ENCODE data around the gene CCNK.

The CCNK gene

DNA sequence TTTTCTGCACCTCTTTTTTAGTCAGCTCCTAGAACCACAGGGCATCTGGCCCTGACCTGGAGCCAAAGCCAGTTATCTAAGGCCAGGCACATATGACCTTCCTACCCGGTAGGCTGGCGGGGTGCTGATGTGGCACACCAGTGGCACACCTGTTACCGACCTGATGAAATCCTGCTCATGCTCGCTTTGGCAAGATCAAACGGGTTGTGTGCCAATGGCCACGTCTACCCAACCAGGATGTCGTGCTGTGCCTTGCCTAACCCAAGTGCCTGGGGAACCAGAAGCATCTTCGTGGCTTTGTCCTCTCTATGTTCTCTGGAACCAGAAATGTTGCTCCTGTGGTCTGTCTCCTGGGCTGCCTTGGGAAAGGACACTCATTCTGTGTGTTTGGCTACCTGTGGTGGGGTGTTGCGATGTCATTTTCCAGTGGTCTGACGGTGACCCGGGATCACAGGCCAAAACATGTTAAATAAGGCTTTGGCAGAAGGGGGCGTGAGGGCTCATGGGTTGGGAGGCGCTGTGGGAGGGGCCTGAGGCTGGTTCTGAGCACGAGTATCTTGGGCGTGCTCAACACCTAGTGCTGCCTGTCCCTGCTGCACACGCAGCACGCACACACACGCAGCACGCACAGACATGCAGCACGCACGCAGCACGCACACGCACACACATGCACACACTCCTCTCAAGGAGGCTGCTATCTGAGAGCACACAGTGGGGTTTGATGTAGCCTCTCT, 27.9 kb downstream of the CCNK start:
- no peak for DNase-seq

DNA sequence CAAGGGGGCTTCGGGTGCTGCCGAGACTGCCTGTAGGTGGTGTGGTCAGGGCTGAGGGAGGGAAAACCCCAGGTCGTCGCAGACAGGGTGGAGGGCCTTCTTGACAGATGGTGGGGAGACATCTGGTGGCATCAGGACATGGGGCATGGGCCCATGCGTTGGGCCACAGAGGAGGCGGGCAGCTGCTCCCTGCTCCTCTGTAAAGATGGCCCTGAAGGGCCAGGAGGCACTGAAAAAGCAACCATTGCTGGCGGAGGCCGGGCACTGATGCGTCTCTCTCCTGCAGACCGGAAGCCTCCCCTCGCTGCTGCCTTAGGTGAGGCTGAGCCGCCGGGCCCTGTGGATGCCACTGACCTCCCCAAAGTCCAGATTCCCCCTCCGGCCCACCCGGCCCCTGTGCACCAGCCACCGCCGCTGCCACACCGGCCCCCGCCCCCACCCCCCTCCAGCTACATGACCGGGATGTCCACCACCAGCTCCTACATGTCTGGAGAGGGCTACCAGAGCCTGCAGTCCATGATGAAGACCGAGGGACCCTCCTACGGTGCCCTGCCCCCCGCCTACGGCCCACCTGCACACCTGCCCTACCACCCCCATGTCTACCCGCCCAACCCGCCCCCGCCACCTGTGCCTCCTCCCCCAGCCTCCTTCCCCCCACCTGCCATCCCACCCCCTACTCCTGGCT, 28.8 kb downstream of the CCNK start:
- DNase-seq: no peak

DNA sequence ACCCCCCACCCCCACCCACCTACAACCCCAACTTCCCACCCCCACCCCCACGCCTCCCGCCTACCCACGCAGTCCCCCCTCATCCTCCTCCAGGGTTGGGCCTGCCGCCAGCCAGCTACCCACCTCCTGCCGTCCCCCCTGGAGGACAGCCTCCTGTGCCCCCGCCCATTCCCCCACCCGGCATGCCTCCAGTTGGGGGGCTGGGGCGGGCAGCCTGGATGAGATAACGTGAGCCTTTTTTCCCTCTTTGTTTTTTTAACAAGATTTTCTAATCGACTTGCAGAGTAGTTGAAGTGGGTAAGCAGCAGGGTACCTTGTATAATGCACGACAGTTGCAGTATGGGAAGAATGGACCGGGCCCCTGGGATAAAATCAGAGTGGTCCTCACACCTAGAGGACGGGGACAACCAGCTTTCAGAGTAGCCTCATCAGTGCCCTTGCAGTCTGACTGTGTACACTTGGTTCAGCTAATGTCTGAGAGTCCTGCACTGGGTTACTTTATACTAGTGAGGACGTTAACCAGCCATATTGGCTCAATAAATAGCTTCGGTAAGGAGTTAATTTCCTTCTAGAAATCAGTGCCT, 29.4 kb downstream of the CCNK start:
- DNase-seq: no peak

DNA sequence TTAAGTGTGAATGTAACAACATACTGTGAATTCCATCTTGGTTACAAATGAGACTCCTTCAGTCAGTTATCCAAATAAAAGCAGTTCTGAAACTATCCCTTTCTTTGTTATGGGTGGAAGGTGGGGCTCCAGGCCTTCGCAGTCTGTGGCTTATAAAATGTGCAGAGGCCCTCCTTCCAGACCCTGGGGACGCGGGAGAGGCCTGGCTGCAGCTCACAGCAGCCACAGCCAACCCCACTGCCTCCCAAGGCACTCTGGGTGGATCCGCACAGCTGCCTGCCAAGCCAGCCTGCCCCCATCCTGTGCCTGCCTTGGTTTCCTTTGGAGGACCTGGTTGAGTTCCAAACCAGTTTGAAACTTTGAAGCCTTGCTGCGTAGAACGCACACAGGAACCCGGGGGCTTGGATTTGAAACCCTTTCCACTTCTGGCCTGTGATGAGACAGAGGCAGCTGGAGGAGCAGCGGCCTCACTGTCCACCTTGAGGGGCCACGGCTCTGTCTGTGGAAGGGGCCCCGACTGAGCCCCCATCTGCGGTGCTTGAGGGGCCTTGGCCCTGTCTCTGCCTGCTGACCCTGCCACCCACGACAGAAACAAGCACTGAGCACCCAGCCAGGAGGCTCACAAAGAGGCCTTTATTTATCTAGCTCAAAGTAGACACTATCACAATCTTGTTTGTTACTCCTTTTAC, 30.4 kb downstream of the CCNK start:
- DNase-seq: no peak

DNA sequence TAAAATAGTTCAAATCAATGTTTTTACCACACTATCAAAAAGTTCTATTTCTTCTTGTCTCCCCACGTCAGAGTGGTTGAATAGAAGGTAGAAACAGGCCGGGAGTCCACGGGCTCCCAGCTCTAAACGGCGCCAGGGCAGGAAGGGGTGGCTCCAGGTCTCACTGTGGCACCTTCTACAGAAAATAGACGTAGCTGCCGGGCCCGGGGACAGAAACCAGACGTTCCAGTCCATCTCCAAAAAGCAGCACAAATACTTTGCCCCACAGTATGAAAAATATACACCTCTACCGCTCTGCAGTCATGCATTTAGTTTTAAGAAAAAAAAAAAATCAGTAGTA, 30.9 kb downstream of the CCNK start:
- DNase-seq: no peak

DNA sequence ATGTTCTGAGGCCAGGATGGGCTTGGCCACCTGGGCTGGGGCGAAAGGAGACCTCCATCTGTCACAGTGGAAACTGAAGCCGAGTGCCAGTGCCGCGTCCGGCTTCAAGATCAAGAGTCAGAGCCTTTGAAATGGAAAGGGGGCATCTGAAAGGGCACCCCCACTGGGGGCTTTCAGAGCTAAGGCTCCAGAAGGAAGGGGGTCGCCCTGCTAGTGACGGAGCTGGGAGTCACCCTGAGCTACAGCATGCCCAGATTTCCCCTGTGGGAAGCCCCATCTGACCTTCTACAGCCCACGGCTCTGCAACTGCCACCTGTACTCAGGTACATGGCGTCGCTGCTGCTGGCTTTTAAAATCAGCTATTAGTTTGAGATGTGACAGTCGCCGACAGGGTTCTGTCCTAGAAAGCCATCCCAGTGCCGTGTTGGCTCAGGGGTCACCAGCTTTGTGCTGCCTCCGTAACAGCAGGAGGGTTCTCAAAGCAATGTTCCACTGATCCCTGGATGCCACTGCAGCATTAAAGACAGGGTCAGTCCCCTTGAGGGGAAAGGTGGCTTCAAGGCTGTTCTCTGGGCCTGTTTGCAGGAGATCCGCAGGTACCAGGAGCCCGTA, 31.5 kb downstream of the CCNK start:
- DNase-seq: no peak

DNA sequence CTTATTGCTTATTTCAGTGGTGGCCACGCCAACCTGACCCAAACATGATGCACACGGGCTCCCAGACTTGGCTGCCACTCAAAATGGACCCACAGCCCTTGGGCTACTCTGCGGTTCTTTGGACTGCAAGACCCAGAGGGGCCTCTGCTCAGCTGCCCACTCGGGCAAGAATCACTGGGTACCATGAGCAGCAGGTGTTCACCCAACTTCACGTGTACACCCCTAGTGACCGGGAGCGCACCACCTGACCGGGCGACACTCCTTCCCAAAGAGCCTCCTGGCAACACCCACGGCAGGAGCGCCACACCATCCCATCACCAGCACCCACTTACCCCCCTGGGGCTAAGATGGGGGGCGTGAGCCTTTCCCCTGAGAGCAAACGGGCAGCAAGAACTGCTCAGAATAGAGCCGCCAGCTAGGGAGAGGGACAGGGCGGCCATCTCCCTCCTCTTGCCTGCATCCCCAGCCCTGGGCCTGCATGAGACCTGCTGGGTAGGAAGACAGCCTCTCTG, 32.0 kb downstream of the CCNK start:
- DNase-seq: no peak

DNA sequence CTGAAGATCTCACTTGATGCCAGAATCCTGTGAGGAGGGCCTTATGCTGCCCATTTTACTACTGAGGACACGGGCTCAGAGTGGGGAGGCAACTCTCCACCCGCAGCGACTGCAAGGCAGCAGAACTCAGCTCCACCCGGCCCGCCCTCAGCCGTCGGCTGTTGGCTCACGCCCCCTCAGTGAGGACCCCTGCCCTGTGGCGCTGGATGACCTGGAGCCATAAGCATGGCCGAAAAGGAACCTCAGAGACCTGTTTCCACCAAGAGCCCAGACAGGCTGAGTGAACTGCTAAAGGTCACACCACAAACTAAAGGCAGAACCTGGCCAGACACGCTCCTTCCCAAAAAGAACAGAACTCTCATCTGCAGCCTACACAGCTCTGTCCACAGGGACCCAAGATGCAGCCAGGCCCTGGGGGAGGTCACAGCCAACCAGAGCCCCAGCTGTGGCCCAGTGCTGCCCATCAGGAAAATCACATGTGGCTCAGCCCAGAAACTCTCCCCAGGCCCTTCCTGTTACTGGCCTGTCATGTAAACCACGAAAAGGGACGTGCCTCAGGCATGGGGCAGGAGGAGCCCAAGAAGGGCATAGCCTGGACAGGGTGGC, 32.8 kb downstream of the CCNK start:
- no peak for DNase-seq

DNA sequence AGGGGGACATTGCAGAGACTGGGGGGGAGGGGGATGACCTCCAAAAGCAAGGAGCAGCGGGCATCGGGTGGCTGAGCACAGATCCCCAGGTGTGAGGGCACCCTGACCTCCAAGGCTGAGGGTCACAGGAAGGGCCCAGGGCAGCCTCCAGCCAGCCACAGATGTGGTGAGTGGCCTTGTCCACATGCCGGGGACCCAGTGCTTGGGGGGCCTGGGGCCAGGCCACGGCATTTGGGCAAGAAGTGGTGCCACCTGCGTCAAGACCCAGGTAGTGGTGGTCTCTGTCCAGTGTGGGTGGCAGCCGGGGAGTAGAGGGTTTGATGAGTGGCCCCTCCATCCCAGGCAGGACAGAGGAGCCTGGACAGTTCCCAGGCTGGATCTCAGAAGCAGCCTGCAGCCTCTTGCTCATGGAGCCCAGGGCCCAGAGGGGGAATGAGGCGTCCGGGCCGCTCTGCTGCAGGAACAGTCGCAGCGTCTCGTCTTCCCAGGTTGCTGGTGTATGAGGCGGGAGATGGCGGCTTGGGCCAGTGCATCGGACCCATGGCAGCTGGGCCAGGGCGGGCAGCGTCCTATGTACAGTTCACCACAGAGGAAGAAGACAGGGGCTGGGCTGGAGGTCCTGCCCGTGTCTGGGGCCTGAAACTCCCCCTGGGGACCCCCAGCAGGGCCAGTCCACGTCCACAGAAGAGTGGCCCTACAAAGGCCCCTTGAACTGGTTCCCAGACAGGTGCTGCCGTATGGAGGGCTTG, 33.5 kb downstream of the CCNK start:
- DNase-seq: no peak

DNA sequence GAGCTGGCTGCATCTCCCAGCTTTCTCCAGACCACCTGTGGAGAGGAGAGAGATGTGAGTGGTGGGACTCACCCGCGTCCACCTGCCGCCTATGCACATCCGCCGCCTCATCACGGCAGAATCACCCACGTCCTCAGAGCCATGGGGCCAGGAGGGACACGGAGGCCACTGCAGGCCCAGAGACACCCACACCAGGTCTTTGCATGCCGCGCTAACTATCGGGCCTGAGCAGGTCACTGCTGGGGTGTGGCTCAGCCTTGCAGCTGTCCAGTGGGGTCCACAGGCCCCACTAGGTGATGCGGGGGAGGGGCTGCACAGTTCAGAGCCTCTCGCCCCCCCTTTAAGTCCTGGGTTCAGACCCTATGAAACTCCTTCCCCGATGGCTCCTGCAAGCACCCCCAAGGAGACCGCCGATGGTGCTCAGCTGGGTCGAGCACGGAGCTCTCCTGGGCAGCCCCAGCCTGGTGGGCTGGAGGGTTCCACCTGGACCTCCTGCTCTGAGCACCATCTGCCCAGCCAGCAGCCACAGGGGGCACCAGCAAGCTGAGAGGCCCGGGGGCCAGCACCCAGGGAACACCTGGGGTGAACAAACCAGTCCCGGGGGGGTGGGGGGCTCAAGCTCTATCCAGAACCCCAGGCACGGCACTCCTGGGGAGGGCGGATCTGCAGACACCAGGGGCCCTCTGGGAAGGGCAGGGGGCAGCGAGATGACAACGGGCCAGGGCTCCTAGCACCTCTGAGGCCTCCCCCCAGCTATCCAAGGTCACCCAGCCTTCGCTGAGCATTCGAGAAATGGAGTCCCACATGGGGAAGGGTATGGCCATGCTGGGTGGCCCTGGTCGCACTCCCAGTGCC, 34.3 kb downstream of the CCNK start:
- DNase-seq: no peak

DNA sequence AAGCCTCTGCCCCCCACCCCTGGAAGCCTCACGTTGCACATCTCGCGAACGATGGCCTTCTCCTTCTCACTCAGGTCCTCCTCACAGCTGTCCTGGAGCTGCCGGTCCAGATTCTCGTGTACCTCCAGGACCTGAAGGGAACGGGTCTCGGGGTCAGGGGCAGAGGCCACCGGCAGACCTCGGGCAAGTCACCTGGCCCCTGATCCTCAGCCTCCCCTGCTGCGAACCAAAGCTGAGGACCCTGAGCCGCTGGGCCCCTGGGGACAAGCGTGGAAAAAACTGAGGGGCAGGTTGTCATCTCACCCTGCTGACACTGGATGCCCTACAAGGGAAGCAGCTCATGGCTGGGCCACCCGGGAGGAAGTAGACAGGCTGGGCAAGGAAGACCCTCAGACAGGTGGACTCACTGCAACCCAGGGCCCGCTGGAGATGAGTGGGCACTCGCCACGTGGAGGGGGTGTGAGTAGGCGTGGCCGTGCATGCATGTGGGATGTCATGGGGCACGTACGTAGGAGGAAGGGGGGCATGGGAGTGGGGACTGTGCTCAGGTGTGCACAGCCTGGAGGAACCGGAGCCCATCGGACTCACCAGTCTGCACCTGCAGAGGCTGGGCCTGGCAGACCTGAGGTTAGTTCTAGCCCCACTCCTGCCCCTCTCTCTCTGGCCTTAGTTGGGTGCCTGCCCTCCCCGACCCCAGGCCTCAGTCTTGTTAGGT, 35.1 kb downstream of the CCNK start:
- DNase-seq: no peak

DNA sequence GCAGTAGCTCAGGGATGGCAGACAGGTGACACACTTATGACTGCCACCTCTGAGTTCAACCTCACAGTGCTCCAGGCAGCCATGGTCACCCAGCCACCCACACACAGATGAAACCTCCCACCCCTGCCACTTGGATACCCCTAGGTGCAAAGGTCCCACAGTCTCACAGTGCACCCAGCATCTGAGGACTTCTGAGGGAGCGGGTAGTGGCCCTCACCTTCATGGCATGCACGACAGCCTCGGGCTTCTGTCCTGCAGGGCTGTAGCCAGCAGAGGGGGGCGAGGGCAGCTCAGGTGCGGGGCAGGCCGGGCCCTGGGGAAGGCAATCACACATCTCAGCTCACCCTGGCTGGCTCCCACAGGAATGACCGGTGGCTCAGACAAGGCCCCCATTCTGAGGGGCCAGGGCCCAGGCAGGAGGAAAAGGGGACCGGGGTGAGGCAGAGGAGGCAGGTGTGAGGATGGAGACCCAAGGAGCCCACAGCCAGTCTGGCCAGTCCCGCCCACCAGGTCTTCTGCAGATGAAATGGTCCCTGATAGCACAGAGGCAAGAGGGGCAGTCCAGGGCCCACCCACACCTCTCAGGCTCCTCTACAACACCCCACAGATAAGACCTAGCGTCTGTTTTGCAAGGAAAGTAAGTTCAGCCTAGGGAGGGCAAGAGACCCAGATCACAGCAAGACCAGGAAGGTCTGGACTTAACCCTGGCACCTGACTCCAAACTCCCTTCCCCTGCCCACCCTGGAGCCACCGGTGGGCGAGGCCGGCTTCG, 35.8 kb downstream of the CCNK start:
- DNase-seq: no peak

DNA sequence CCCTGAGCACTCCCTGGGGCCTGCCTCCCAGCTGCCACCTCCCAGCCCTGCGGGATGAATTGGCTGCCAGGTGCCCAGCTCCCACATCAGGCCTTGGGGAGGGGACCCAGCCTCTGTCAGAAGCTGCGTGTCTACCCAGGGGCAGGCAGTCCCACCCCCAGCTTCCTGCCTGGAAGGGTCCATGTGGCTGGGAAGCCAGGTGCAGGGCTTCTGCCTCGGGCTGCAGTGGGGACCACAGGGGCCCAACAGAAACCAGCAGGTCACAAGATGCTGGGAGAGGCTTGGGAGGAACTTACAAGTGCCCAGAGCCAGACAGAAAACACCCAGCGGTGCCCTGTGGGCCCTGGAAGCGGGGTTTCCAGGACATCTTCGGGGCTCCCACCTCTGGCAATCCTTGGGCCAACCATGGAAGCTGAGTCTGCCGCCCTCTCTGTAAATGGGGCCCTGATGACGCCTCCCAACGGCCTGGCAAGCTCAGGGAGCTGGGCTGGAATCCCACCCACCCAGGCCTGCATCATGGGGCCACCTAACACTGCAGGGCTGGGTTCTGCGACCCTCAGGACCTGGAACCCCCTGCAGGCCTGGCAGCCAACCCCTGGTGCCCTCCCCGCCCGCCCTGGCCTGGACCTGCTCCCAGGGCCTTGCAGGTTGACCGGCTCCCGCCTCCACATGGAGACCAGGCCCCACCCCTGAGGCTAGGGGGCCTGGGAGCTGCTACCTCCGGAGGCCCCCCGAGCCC, 36.6 kb downstream of the CCNK start:
- no peak for DNase-seq

DNA sequence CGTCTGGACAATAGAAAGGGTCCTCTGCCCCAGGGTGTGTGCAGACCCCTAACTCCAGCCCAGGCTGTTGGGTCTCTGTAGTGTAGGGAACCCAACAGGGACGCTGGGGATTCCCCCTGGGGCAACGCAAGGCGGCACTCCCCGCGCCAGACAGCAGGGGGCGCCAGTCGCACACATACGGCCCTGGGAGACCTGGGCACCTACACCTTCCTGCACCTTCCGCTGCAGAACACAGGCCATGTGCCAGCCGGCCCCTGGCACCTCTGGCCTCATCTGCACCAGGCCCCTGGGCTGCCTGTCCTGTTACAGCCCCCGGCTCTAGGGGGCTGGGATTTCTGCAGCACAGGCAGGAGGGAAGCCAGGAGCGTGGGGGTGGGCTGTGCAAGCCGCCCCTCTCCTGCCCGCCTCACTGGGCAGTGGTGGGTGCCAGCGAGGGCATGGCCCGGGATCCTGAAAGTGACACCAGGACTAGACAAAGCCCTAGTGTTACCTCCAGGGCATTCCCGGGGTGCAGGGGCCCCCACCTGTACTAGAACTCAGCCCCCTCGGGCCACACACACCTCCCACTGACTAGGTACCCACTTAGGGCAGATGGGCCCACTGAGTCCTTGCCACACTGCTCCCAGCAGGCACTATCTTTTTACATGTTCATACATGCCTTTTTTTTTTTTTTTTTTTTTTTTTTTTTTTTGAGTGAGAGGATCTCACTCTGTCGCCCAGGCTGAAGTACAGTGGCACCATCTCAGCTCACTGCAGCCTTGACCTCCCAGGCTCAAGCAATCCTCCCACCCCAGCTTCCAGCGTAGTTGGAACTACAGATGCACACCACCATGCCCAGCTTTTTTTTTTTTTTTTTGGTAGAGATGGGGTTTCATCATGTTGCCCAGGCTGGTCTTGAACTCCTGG, 37.5 kb downstream of the CCNK start:
- peak; percentile 64 for DNase-seq

DNA sequence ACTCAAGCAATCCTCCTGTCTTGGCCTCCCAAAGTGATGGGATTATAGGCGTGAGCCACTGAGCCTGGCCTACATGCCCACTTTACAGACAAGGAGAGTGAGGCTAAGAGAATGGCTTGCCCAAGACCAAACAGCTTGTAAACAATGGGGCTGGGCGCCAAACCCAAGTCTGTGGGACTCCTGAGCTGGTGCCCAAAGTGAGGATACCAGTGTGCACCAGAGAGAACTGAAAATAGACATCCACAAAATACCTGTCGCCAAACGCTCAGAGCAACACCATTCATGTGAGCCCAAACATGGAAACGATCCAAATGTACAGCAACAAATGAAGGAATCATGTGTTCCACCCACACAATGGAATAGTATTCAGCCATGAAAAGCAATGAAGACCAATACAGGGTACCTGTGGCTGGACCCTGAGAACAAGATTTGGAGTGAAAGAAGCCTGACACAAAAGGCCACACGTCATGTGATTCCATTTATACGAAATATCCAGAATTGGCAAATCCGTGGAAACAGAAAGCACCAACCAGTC, 38.2 kb downstream of the CCNK start:
- DNase-seq: no peak

DNA sequence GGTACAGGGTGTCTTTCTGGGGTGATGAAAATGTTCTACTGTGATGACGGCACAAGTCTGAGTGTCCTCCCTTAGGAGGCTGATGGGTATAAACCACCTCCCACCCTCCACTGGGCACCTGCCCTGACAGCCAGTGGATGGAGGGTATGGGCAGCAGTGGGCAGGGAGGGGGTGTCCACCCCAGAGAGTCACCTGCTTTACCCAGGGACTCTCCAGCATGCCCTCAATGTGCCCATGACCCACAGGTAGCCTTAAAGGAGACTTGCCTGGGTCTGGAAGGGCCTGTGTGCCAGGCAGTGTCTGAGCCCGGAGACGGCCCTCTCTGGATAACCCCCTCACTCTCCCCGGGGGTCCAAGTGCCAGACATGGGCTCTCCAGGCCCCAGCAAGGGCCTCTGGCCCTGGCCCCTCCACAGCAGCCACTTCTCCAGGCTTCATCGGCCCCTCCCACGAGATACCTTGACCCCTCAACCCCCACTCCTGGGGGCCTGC, 38.8 kb downstream of the CCNK start:
- no peak for DNase-seq

DNA sequence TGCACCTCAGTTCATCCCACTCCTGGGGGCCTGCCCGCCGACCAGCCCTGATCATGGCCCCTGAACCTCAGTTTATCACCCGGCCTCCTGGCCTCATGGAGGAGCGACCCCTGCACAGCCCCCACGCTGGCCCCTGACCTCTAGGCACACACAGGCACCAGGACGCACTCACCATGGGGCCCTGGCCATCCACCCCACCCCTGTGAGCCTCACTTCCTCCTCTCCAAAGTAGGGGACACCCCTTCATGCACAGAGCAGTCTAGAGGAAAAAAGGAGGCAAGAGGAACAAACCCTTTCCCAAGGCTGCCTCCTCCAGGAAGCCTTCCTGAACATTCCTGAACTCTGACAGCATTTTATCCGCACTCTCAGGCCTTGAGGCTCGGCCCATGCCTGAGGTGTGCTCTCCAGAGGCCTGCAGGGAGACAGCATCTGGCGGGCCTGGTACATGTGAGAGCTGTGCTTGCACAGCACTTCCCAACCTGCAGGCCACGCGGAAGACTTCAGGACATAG, 39.4 kb downstream of the CCNK start:
- no peak for DNase-seq

Data from NCI-H2171 treated with DMSO at 0.1 percent for 48 hours (cell line).